Astrocyte of the cerebellum (primary cell): ENCODE measurements around the gene RHOT1.
"Not testable (repeated sequence)": the region's sequence is repeated elsewhere in the genome, so short reads cannot be mapped to it uniquely, and the experiment has no call there.

Source experiments
- DNase-seq: peaks from one replicate; pipeline ENCODE4 v3.0.0-alpha.2; 2011; ENCODE audit warnings: low read depth
- H3K4me3 ChIP-seq: 2 replicates; pipeline ENCODE4 v1.5.1; 2011; ENCODE audit warnings: mild to moderate bottlenecking, low read depth, low read length, moderate library complexity
- in situ Hi-C: cut with HindIII; loops from 2 replicates; pipeline ENCODE4 v1.10.0; 2017; ENCODE audit warnings: low sequenced_read_pairs
- TF ChIP-seq, protein P1 (sequence below): IDR thresholded peaks from 2 replicates; pipeline ENCODE4 v1.5.1; 2012; ENCODE audit warnings: low read length, low read depth, moderate library complexity, mild to moderate bottlenecking; ENCODE audit errors: missing control alignments

Gene RHOT1

GRCh38 chr17:32135497-32136117, 6.7 kb upstream of the RHOT1 start:
- DNase-seq, in situ Hi-C loops, H3K4me3 ChIP-seq: not testable (repeated sequence)
- TF ChIP-seq, protein P1, sequence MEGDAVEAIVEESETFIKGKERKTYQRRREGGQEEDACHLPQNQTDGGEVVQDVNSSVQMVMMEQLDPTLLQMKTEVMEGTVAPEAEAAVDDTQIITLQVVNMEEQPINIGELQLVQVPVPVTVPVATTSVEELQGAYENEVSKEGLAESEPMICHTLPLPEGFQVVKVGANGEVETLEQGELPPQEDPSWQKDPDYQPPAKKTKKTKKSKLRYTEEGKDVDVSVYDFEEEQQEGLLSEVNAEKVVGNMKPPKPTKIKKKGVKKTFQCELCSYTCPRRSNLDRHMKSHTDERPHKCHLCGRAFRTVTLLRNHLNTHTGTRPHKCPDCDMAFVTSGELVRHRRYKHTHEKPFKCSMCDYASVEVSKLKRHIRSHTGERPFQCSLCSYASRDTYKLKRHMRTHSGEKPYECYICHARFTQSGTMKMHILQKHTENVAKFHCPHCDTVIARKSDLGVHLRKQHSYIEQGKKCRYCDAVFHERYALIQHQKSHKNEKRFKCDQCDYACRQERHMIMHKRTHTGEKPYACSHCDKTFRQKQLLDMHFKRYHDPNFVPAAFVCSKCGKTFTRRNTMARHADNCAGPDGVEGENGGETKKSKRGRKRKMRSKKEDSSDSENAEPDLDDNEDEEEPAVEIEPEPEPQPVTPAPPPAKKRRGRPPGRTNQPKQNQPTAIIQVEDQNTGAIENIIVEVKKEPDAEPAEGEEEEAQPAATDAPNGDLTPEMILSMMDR, result peak; percentile 23

DNA sequence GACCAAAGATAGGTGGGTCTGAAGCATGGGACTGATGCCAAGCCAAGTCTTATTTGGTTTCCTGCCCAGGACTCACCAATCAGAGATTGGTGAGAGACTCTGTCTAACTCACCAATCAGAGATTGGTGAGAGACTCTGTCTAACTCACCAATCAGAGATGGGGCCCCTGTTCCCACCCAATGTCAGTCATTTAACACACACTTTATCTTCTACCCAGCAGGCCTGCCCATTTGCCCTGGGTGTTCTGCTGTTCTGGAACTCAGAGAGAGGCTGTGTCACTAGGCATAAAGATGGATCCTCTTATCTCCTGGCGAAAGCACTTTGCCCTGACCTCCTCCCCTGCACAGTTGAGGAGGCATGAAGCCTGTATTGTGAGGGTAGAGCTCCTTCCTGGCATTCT, 5.4 kb upstream of the RHOT1 start:
- DNase-seq, result no peak
- no peak overlapping the region for H3K4me3 ChIP-seq
- in situ Hi-C loops, result no loop called here
- TF ChIP-seq, protein P1, result no peak

- in situ Hi-C loops, H3K4me3 ChIP-seq, DNase-seq: not testable (repeated sequence)
These were observed 2.8 kb upstream of the RHOT1 start for GRCh38 chr17:32139504-32139903.

DNA sequence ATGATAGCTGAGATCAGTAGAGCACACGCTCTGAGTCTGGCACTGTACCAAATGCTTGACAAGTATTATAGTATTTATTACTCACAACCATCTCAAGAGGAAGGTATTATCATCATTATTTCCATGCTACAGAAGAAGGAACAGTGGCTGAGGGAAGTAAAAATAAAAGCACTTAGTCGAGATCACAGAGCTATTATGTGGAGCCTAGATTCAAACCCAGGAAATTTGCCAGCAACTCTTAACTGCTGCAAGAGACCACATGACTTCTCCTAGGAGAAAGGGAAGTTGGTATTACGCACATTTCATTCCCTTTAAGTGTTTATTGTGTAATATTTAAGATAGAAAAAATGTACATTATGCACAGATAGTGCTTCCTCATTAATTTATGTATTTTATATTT, 1.0 kb upstream of the RHOT1 start:
- TF ChIP-seq, protein P1, result no peak
- no peak overlapping the region for H3K4me3 ChIP-seq
- in situ Hi-C loops, result loop anchor here (10.0 kb wide), 1 partner anchor 136 kb away; the partner anchor contains the start of gene LRRC37B
- peak; percentile 69 for DNase-seq

DNA sequence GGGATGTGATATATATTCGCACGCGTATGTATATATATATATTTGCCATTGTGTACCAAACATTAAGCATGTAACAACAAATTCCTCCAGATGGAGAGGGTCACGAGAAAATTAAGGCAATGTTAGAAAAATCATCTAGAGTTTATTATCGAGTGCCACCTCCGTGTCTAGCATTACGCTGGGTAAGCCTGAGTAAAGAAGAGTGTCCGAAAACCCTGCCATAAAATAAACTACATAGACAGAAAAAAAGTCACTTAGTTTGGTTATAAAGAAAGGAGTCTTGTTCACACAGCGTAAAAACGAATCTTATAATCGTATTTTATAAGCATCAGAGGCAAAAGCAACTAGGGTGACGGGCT, 644 bp upstream of the RHOT1 start:
- peak overlapping the region; percentile 89 for H3K4me3 ChIP-seq
- TF ChIP-seq, protein P1, result no peak
- in situ Hi-C loops, result loop anchor here (10.0 kb wide), 1 partner anchor 137 kb away; the partner anchor contains the start of gene LRRC37B
- DNase-seq, result no peak

DNA sequence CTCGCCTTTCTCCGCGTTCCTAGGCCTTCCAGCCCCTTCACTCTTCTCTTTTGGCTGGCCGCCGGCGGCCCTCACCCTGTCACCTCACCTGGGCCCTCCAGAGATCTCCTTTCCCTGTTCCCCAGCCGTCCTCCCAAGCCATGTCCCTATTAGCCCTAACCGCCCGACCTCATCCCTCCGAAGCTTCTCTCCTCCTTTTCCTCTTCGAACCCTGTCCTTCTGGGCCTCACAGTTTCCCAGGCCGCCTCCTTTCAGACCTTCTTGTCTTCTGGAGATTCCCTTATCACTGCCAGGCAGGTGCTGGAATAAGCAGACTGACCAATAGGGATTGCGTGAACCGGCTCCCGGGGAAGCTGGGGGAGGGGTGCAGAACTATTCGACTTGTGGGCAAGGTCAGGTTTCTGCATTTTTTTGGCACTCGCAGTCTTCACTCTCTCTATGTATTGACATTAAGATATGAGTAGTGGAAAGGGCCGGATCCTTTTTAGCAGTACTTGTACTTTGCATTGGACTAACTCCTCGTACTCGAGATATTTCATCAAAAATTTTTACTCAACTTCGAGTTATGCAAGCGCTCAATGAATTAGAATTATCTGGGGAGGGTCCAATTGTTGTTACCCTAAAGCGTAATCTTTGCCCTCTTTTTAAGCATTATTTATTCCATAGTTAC, 690 bp downstream of the RHOT1 start:
- in situ Hi-C loops, result loop anchor here (10.0 kb wide), 1 partner anchor 138 kb away; the partner anchor contains the start of gene LRRC37B
- peak overlapping the region; percentile 89 for H3K4me3 ChIP-seq
- TF ChIP-seq, protein P1, result no peak
- peak; percentile 18 for DNase-seq

DNA sequence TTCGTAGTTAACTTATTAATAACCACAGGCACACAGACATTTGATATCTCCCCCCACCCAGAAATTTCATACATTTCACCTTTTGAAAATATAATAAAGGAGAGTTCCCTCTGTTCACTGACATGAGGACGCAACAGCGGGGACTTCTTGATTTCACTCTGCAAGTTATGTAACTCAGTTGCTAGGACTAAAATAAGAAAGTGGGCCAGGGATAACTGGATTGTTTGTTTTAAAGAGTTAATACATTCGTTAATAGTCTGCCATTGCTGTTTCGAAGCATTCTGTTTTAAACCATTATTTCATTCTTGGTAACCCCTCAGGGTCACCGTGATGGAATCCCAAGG, 1.2 kb downstream of the RHOT1 start:
- no peak for DNase-seq

GRCh38 chr17:32144442-32144841, 2.1 kb downstream of the RHOT1 start:
- in situ Hi-C loops, result loop anchor here (10.0 kb wide), 1 partner anchor 140 kb away; the partner anchor contains the start of gene LRRC37B
- H3K4me3 ChIP-seq, DNase-seq: not testable (repeated sequence)

More for the DNA sequence above, 1.2 kb downstream of the RHOT1 start:
- H3K4me3 ChIP-seq, result peak overlapping the region; percentile 89
- TF ChIP-seq, protein P1, result no peak
- in situ Hi-C loops, result loop anchor here (10.0 kb wide), 1 partner anchor 139 kb away; the partner anchor contains the start of gene LRRC37B
